Pancreas (tissue), 10 donors: Measurements from ENCODE around the gene S100PBP. TPM values are rescaled to one million over a fixed set of nuclear protein-coding genes. Genes with fewer than 3 reads are reported as not detected.
"Not testable (repeated sequence)": the region's sequence is repeated elsewhere in the genome, so short reads cannot be mapped to it uniquely, and the experiment has no call there.

ENCODE experiments used
- ATAC-seq, 4 donors: fragments of 200-7000 bp; cut with Tn5 transposase; one replicate each; pipeline versions ENCODE4 v1.8.0 to v1.9.1; 2020; ENCODE audit warnings: mild to moderate bottlenecking in 4 of 4, moderate library complexity in 4 of 4
- DNase-seq, 6 donors: peaks; one replicate each; pipeline ENCODE4 v3.0.0-alpha.2; 2020
- FAIRE-seq: peaks from 2 replicates; lab custom pipeline; 2012; peaks lifted over from hg19 to GRCh38; lab: Jason Lieb, UNC
- H3K27ac ChIP-seq, 4 donors: fragments of 200-600 bp; sonication (generic); 1 replicate in 3 of 4; 2 replicates in 1 of 4; pipeline versions ENCODE4 v1.5.0 to v1.8.0; 2020
- H3K27me3 ChIP-seq, 4 donors: fragments of 200-600 bp; one replicate each; pipeline ENCODE4 v1.8.0; 2021
- H3K36me3 ChIP-seq, 3 donors: fragments of 200-600 bp; sonication (generic) in 1 of 3; one replicate each; pipeline versions ENCODE4 v1.5.0 to v1.8.0; 2020 to 2021
- H3K4me1 ChIP-seq, 3 donors: fragments of 200-600 bp; one replicate each; pipeline ENCODE4 v1.8.0; 2021
- H3K4me3 ChIP-seq, 4 donors: fragments of 200-600 bp; sonication (generic) in 2 of 4; one replicate each; pipeline versions ENCODE4 v1.5.0 to v1.8.0; 2020 to 2021
- H3K9me3 ChIP-seq, 4 donors: fragments of 200-600 bp; one replicate each; pipeline ENCODE4 v1.8.0; 2021
- CTCF ChIP-seq, 4 donors: fragments of 200-600 bp; sonication (generic) in 3 of 4; IDR thresholded peaks; one replicate each; pipeline versions ENCODE4 v1.5.0 to v1.8.0; 2021; ENCODE audit warnings: antibody characterized with exemption in 4 of 4
- WGBS, 2 donors: extraction: QIAGEN DNeasy Blood & Tissue Kit; methylation state at CpG; one replicate each; pipeline ENCODE4 v1.1.7; 2013; 5-methylcytosine and 5-hydroxymethylcytosine counted together
- intact Hi-C, 3 donors: fragments of 100-400 bp; cut with DNase I; formaldehyde crosslinking; loops; one replicate each; pipeline versions ENCODE4 v1.11.1 to v1.14.2; 2022
- polyA plus RNA-seq, 2 donors: library from polyadenylated mRNA; stranded (reverse); fragments of 200-250 nt; gene quantifications; one replicate each; pipeline ENCODE4 v1.2.3, GENCODE V29; 2013
- total RNA-seq, 6 donors: library from RNA; stranded (reverse); fragmentation: NEBNext Ultra II Directional in 4 of 6; extraction: Animal tissue kit (Norgen Biotek cat#: 25700) in 4 of 6; gene quantifications; one replicate each; pipeline versions ENCODE4 v1.2.1 to v1.2.4, GENCODE V29; 2021 to 2023
- donor health status: healthy with polysubstance abuse.
- donor health status: DM: no; HTN: no; CAD: no; lungs with moderate emphysema.
- donor health status: DM: no; HTN: no; CAD: no.
- donor health status: control.
- donor health status: control.
- donor health status: Bipolar disorder and iron deficiency.
- donor health status: DM: yes; HTN: yes; CAD: no.
- donor health status: DM: no; HTN: no; CAD: no.
- donor health status: DM: no; HTN: no; CAD: no.
- donor health status: DM: yes; HTN: yes; CAD: no.

S100PBP gene
- total and polyA plus RNA-seq, 8 donors: 7.6 to 20.2 (median 11.8) TPM

GRCh38 chr1:32798191-32798590 lies 19.3 kb upstream of the S100PBP start:
- WGBS, 2 donors: 95 to 98% methylated on average over 4 of the region's 4 CpGs
- ATAC-seq: no peak
- no peaks in the 10 kb centered on the region for H3K4me1 ChIP-seq
- no peak for FAIRE-seq
- no peaks in the 10 kb centered on the region for H3K9me3 ChIP-seq
- H3K27ac ChIP-seq: no peak overlapping the region
- H3K4me3 ChIP-seq: no peak overlapping the region
- TF ChIP-seq CTCF (IDR thresholded peaks at IDR 0.05): no peak
- no peak for DNase-seq
- H3K27me3 ChIP-seq: no peaks in the 10 kb centered on the region
- intact Hi-C loops: no loop called here
- no peaks in the 10 kb centered on the region for H3K36me3 ChIP-seq

- no peak for DNase-seq
- Histone ChIP-seq H3K27me3 (no peaks in the 10 kb centered on the region), H3K4me3 (no peak overlapping the region), H3K27ac (no peak overlapping the region), H3K9me3 (no peaks in the 10 kb centered on the region), H3K4me1 (no peaks in the 10 kb centered on the region), H3K36me3 (no peaks in the 10 kb centered on the region)
- WGBS, 2 donors: 84% methylated on average over 8 of the region's 8 CpGs
- ATAC-seq: no peak
- FAIRE-seq: no peak
- no peak for TF ChIP-seq CTCF (IDR thresholded peaks at IDR 0.05)
- intact Hi-C loops: no loop called here
Observed at GRCh38 chr1:32798679-32799416, 18.6 kb upstream of the S100PBP start.

- Histone ChIP-seq H3K4me3 (no peak overlapping the region), H3K27ac (no peak overlapping the region), H3K4me1 (no peaks in the 10 kb centered on the region), H3K27me3 (no peaks in the 10 kb centered on the region), H3K36me3 (peaks cover 0 to 10% (median 3%) of the 10 kb centered on the region in 3 donors), H3K9me3 (no peaks in the 10 kb centered on the region)
- ATAC-seq (no peak), FAIRE-seq (no peak), DNase-seq (no peak)
- TF ChIP-seq CTCF (IDR thresholded peaks at IDR 0.05): no peak
- intact Hi-C loops: no loop called here
- 87 to 90% methylated on average over 9 of the region's 9 CpGs for whole genome bisulfite sequencing, 2 donors
Observed at GRCh38 chr1:32801096-32801715, 16.2 kb upstream of the S100PBP start.

- H3K9me3 ChIP-seq, H3K4me3 ChIP-seq, H3K27me3 ChIP-seq, H3K4me1 ChIP-seq, H3K27ac ChIP-seq, ATAC-seq, intact Hi-C loops, FAIRE-seq: not testable (repeated sequence)
- DNase-seq: peak in 2 of 6 donors; percentile 11 to 63
- H3K36me3 ChIP-seq: peaks cover 0 to 13% (median 4%) of the 10 kb centered on the region in 3 donors
- WGBS, 2 donors: 96 to 99% methylated on average over 21 to 29 of the region's 30 CpGs
Observed at GRCh38 chr1:32804460-32804859, 13.0 kb upstream of the S100PBP start.

- WGBS, 2 donors: 78 to 82% methylated on average over 6 of the region's 6 CpGs
- intact Hi-C loops: no loop called here
- TF ChIP-seq CTCF (IDR thresholded peaks at IDR 0.05): no peak
- Histone ChIP-seq H3K9me3 (no peaks in the 10 kb centered on the region), H3K36me3 (peaks cover 0 to 13% (median 9%) of the 10 kb centered on the region in 3 donors), H3K27ac (no peak overlapping the region), H3K27me3 (no peaks in the 10 kb centered on the region), H3K4me1 (peaks cover 0 to 7% (median 0%) of the 10 kb centered on the region in 3 donors), H3K4me3 (no peak overlapping the region)
- no peak for FAIRE-seq
- no peak for DNase-seq
- no peak for ATAC-seq
Observed at GRCh38 chr1:32806290-32806689, 11.2 kb upstream of the S100PBP start.
